ENCODE measurements around the gene BCOR.

Gene BCOR

GRCh38 chrX:40112996-40113395, 15.2 kb upstream of the BCOR start:
- no peak for DNase-seq (ENCODE audit: low spot score)

GRCh38 chrX:40111868-40112267, 14.1 kb upstream of the BCOR start:
- no peak for DNase-seq (ENCODE audit: low spot score)

GRCh38 chrX:40109288-40110008, 11.7 kb upstream of the BCOR start:
- no peak for DNase-seq (ENCODE audit: low spot score)

- DNase-seq (ENCODE audit: low spot score): no peak
Measured at GRCh38 chrX:40108959-40109287, 11.2 kb upstream of the BCOR start.

- peak; percentile 68 for DNase-seq (ENCODE audit: low spot score)
Measured at GRCh38 chrX:40108162-40108958, 10.6 kb upstream of the BCOR start.

- no peak for DNase-seq (ENCODE audit: low spot score)
Measured at GRCh38 chrX:40107291-40108161, 9.8 kb upstream of the BCOR start.

- no peak for DNase-seq (ENCODE audit: low spot score)
Measured at GRCh38 chrX:40106676-40107290, 9.0 kb upstream of the BCOR start.

GRCh38 chrX:40105835-40106675, 8.3 kb upstream of the BCOR start:
- peak; percentile 55 for DNase-seq (ENCODE audit: low spot score)

GRCh38 chrX:40104985-40105834, 7.5 kb upstream of the BCOR start:
- DNase-seq (ENCODE audit: low spot score): no peak

- no peak for DNase-seq (ENCODE audit: low spot score)
Measured at GRCh38 chrX:40104630-40104984, 6.8 kb upstream of the BCOR start.

GRCh38 chrX:40103565-40104323, 6.0 kb upstream of the BCOR start:
- no peak for DNase-seq (ENCODE audit: low spot score)

- no peak for DNase-seq (ENCODE audit: low spot score)
Measured at GRCh38 chrX:40102393-40103381, 4.9 kb upstream of the BCOR start.

GRCh38 chrX:40101430-40101802, 3.7 kb upstream of the BCOR start:
- DNase-seq (ENCODE audit: low spot score): no peak

GRCh38 chrX:40100537-40101429, 3.0 kb upstream of the BCOR start:
- no peak for DNase-seq (ENCODE audit: low spot score)

GRCh38 chrX:40100141-40100536, 2.4 kb upstream of the BCOR start:
- DNase-seq (ENCODE audit: low spot score): no peak

- peak; percentile 56 for DNase-seq (ENCODE audit: low spot score)
Measured at GRCh38 chrX:40099055-40099958, 1.5 kb upstream of the BCOR start.

Data from HuH-7.5 (cell line).